ENCODE data around the gene DNAH1.

The DNAH1 gene

GRCh38 chr3:52310861-52311575 lies 5.1 kb upstream of the DNAH1 start:
- peak in 1 of 2 donors; percentile 16 for DNase-seq (ENCODE audit: low read depth in 2 of 2)

GRCh38 chr3:52311576-52312119 lies 4.5 kb upstream of the DNAH1 start:
- no peak for DNase-seq (ENCODE audit: low read depth in 2 of 2)

GRCh38 chr3:52313188-52313773 lies 2.8 kb upstream of the DNAH1 start:
- no peak for DNase-seq (ENCODE audit: low read depth in 2 of 2)

- DNase-seq (ENCODE audit: low read depth in 2 of 2): no peak
Observed at GRCh38 chr3:52313774-52314188, 2.3 kb upstream of the DNAH1 start.

GRCh38 chr3:52314489-52314888 lies 1.6 kb upstream of the DNAH1 start:
- DNase-seq (ENCODE audit: low read depth in 2 of 2): no peak

DNA sequence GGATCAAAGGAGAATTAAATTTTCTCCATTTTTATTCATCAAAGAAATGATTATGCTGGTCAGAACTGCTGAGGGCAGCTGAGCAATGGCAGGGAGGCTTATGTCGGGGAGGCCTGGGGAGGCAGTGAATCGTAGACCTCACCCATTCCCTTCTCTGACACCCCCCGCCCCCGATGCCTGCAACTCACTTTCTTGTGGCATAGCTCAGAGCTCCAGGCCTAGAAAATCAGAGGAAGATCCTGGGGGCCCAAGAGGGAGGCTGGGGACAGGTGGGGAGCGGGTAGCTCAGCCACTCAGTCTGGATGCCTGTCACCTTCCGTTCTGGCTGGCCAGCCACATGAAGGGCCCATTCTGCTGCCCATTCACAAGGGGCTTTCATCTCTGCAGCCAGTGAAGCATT lies 1.1 kb upstream of the DNAH1 start:
- DNase-seq (ENCODE audit: low read depth in 2 of 2): no peak

DNA sequence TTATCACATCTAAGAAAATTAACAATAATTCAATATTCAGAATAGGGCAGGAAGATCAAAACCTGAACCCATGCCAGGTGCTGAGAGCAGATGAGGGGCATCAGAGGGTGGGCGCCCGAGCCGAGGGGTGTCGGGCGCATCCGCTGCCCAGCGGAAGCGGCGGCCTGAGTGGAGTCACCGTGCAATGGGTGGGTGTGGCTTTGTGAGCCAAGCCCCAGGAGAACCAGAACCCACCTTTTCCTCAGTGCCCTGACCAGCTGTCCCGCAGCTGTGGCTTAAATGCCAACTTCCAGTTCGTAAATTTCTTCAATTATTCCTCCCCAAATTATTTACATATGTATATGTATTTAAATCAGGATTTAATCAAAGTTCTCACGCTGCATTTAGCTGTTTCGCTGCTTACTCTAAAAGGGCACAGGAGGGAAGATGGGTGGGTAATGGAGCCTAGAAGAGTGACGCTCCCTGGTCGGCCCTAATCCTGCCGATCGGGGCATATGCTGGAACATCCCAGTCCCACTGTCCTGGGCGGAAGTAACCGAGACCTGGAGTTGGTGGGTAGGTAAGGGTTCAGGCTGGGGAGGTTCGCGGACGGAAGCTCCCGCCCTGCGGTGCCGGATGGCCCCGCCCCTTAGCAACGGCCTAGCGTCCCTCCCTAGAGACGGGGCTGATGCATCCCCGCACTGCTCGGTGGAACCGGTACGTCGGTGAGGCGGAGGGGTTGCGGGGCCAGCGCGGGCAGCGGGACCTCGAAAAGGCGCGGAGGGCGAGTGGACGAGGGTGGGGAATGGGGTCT lies 1.3 kb downstream of the DNAH1 start:
- peak; percentile 55 to 63 for DNase-seq (ENCODE audit: low read depth in 2 of 2)

GRCh38 chr3:52318186-52318816 lies 2.2 kb downstream of the DNAH1 start:
- DNase-seq (ENCODE audit: low read depth in 2 of 2): no peak

- no peak for DNase-seq (ENCODE audit: low read depth in 2 of 2)
Observed at GRCh38 chr3:52319921-52320595, 3.9 kb downstream of the DNAH1 start.

DNA sequence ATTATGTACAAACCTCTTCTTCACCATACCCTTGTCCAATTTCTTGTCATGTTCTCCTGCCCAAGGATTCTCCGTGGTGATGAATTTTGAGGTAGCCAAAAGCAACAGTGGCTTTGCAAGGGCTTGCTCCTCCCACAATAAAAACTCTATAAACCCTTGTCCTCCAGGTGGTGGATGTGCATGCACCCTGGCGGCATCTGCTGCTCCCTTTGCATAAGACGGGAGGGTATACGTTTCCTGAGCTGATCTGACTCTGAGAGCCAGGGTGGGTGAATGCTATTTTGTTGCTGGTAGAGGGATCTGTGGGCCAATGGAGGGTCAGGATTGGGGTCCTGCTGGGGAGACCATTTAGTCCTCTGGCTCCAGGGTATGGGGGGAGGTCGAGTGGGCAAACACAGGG lies 5.4 kb downstream of the DNAH1 start:
- no peak for DNase-seq (ENCODE audit: low read depth in 2 of 2)

GRCh38 chr3:52322466-52322865 lies 6.3 kb downstream of the DNAH1 start:
- DNase-seq (ENCODE audit: low read depth in 2 of 2): no peak

- DNase-seq (ENCODE audit: low read depth in 2 of 2): no peak
Observed at GRCh38 chr3:52323526-52324295, 7.6 kb downstream of the DNAH1 start.

DNA sequence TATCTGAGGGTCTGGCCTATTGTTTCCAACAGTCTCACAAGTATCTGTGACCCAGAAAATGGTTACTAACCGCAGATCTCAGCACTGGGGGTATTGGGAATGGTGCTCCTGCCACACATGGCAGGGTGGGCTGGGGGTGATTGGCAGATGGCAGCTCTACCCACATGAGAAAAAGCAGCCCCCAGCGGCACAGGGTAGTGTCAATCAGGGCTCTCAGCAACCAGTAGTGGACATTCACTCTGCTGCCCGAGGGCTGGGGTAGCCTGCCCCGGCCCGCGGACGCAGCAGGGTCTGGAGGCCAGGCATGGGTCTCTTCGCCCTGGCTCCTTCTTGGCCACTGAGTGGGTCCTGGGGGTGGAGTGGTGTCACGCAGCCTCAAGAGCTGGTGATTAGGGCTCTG lies 8.6 kb downstream of the DNAH1 start:
- DNase-seq (ENCODE audit: low read depth in 2 of 2): no peak

DNA sequence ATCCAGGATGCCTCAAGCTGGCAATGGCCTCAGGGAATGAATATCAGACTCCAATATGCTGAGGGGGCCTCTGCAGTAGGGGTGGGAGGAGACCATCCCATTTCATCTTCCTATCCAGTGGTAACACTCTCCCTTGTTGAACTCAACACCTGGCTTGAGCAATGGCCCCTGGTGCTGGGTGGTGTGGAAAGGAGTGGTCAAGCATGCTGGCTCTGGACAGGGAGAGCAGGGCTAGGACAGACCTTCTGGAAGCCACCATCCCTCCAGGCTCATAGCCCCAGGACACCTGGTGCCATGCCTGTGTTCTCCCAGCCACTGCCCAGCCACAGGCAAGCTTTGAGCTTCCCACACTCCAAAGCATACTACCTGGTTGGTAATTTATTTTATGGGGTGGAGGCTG lies 9.6 kb downstream of the DNAH1 start:
- DNase-seq (ENCODE audit: low read depth in 2 of 2): no peak

DNA sequence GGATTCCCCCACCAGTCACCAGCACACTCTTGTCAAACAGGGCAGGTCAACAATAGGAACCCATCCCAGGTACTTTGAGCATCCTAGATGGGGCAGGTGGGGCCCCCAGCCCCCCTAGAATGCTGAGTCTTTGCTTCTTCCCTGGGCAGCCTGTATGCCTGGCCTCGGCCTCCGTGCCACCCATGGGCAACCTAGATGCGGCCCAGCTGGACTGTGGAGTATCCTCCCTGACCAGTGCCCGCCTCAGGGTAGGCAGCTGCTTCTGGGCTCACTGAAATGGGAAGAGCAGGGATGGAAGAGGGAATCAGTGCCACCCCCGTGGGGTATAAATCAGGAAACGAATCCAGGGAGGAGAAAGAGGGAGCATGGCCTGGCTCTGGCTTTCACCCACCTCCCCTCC lies 10.9 kb downstream of the DNAH1 start:
- DNase-seq (ENCODE audit: low read depth in 2 of 2): no peak

DNA sequence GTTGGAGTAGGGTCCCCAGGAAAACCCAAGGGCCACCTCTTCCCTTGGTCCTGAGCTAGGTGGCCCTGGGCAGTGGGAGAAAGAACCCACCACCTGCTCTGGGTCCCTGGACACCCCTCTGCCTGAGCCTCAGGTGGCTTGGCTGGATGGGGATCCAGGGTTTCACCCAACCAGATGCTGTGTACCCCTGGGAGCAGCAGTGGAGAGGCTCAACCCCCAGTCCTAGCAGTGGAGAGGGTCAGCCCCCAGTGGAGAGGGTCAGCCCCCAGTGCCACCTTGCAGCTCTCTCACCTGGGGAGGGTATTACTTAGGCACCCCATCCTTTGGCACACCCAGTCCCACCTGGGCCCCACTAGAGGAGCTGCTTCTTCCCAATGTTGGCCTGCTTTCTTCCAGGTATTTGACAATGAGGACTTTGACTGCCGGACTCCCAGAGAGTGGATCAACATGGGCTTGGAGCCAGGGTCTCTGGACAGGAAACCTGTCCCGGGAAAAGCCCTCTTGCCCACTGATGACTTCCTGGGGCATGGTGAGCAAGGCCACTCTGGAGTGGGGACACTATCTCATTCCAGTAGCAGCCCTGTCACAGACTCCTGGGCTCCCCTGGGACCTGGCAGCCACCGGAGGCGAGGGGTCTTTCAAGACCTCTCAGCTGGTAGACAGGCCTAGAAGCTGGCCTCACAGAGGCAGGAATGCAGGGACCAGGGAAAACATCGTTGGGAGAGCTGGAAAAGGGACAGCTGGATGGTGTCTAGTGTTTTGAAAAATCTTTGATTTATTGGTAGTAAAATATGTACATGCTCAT lies 11.6 kb downstream of the DNAH1 start:
- DNase-seq (ENCODE audit: low read depth in 2 of 2): no peak

- no peak for DNase-seq (ENCODE audit: low read depth in 2 of 2)
Observed at GRCh38 chr3:52328536-52329080, 12.5 kb downstream of the DNAH1 start.

GRCh38 chr3:52330194-52330805 lies 14.2 kb downstream of the DNAH1 start:
- no peak for DNase-seq (ENCODE audit: low read depth in 2 of 2)

DNA sequence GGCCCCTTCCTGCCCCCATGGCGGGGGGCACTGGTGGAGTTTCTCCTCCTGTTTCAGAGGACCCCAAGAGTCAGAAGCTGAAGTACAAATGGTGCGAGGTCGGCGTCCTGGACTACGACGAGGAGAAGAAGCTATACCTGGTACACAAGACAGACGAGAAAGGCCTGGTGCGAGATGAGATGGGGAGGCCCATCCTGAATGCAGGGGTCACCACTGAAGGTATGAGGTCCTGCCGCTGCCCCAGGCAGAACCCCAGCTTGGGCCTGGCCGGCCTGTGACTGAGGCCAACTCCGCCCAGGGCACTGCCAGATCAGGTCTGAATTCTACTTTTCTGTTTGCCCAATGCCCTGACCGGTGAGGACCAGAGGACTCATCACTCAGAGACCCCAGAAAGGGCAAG lies 15.0 kb downstream of the DNAH1 start:
- DNase-seq (ENCODE audit: low read depth in 2 of 2): no peak

Data from activated CD4-positive, alpha-beta T cell treated with anti-CD3 and anti-CD28 coated beads for 24 hours (primary cell).